Effector CD4-positive, alpha-beta T cell (primary cell): Measurements from ENCODE around the gene VPS54.
"Not testable (repeated sequence)": the region's sequence is repeated elsewhere in the genome, so short reads cannot be mapped to it uniquely, and the experiment has no call there.

Source experiments
- DNase-seq: peaks from one replicate; pipeline ENCODE4 v3.0.0-alpha.2; 2020

The VPS54 gene

GRCh38 chr2:63865159-63865799, 153.9 kb downstream of the VPS54 start:
- DNase-seq: no peak

- DNase-seq: no peak
Observed at GRCh38 chr2:63863707-63864106, 155.5 kb downstream of the VPS54 start.

GRCh38 chr2:63862806-63863205, 156.4 kb downstream of the VPS54 start:
- DNase-seq: no peak

GRCh38 chr2:63861220-63861822, 157.9 kb downstream of the VPS54 start:
- peak; percentile 54 for DNase-seq

- no peak for DNase-seq
Observed at GRCh38 chr2:63858291-63858690, 160.9 kb downstream of the VPS54 start.

- peak; percentile 39 for DNase-seq
Observed at GRCh38 chr2:63856303-63856603, 163.0 kb downstream of the VPS54 start.

- DNase-seq: no peak
Observed at GRCh38 chr2:63855418-63856302, 163.6 kb downstream of the VPS54 start.

- no peak for DNase-seq
Observed at GRCh38 chr2:63853527-63854310, 165.5 kb downstream of the VPS54 start.

- no peak for DNase-seq
Observed at GRCh38 chr2:63851691-63852311, 167.4 kb downstream of the VPS54 start.

GRCh38 chr2:63850649-63851048, 168.6 kb downstream of the VPS54 start:
- DNase-seq: no peak

- no peak for DNase-seq
Observed at GRCh38 chr2:63850204-63850571, 169.0 kb downstream of the VPS54 start.

GRCh38 chr2:63849381-63850203, 169.6 kb downstream of the VPS54 start:
- no peak for DNase-seq

GRCh38 chr2:63847571-63847970, 171.7 kb downstream of the VPS54 start:
- not testable (repeated sequence) for DNase-seq

- no peak for DNase-seq
Observed at GRCh38 chr2:63846487-63846886, 172.7 kb downstream of the VPS54 start.

- no peak for DNase-seq
Observed at GRCh38 chr2:63845866-63846265, 173.4 kb downstream of the VPS54 start.

GRCh38 chr2:63844616-63845015, 174.6 kb downstream of the VPS54 start:
- DNase-seq: no peak

GRCh38 chr2:63843791-63844190, 175.4 kb downstream of the VPS54 start:
- DNase-seq: no peak

- DNase-seq: no peak
Observed at GRCh38 chr2:63843093-63843492, 176.1 kb downstream of the VPS54 start.

GRCh38 chr2:63842149-63843061, 176.8 kb downstream of the VPS54 start:
- no peak for DNase-seq
